Mucosa of stomach (tissue), 1 donor: ENCODE measurements around the gene GLI1.
A peak's percentile ranks its signal among the peaks of the same experiment; 100 is the strongest.
"Not testable (repeated sequence)": the region's sequence is repeated elsewhere in the genome, so short reads cannot be mapped to it uniquely, and the experiment has no call there.

Source experiments
- H3K27me3 ChIP-seq: one replicate; pipeline ENCODE4 v1.7.0; 2013; ENCODE audit warnings: mild to moderate bottlenecking, low read length; ENCODE audit not compliant: control insufficient read depth, insufficient read depth
- H3K36me3 ChIP-seq: one replicate; pipeline ENCODE4 v1.7.0; 2013; ENCODE audit warnings: low read length; ENCODE audit not compliant: control insufficient read depth, insufficient read depth
- H3K4me1 ChIP-seq: one replicate; pipeline ENCODE4 v1.7.0; 2013; ENCODE audit warnings: mild to moderate bottlenecking, low read length; ENCODE audit not compliant: control insufficient read depth, insufficient read depth
- H3K4me3 ChIP-seq: one replicate; pipeline ENCODE4 v1.7.0; 2013; ENCODE audit warnings: low read length
- H3K9ac ChIP-seq: one replicate; pipeline ENCODE4 v1.7.0; 2013; ENCODE audit warnings: mild to moderate bottlenecking, low read length, moderate library complexity
- H3K9me3 ChIP-seq: one replicate; pipeline ENCODE4 v1.7.0; 2013; ENCODE audit warnings: mild to moderate bottlenecking, low read length, moderate library complexity; ENCODE audit not compliant: control insufficient read depth
- donor health status: Pancreatic carcinoma.

Gene GLI1

GRCh38 chr12:57430112-57430930 lies 29.3 kb upstream of the GLI1 start:
- peak overlapping the region; percentile 84 for H3K9ac ChIP-seq
- H3K27me3 ChIP-seq = no peaks in the 10 kb centered on the region

GRCh38 chr12:57430931-57431566 lies 28.5 kb upstream of the GLI1 start, which contains the start of gene R3HDM2:
TSS of gene R3HDM2 (minus strand) at chr12:57431043. CDS start at chr12:57310428, 120,615 bp downstream.
- no peaks in the 10 kb centered on the region for H3K27me3 ChIP-seq
- H3K9me3 ChIP-seq = no peaks in the 10 kb centered on the region
- H3K9ac ChIP-seq = peak within 1 kb of the TSS; percentile 84
- peak within 1 kb of the TSS; percentile 71 for H3K4me3 ChIP-seq
- peaks cover 10% of the 10 kb centered on the region for H3K4me1 ChIP-seq
- no peaks in the 10 kb centered on the region for H3K36me3 ChIP-seq

More at GRCh38 chr12:57430112-57430930, 29.3 kb upstream of the GLI1 start:
- Histone ChIP-seq H3K4me3 (peak overlapping the region; percentile 50), H3K36me3 (no peaks in the 10 kb centered on the region), H3K9me3 (no peaks in the 10 kb centered on the region), H3K4me1 (peaks cover 10% of the 10 kb centered on the region)

DNA sequence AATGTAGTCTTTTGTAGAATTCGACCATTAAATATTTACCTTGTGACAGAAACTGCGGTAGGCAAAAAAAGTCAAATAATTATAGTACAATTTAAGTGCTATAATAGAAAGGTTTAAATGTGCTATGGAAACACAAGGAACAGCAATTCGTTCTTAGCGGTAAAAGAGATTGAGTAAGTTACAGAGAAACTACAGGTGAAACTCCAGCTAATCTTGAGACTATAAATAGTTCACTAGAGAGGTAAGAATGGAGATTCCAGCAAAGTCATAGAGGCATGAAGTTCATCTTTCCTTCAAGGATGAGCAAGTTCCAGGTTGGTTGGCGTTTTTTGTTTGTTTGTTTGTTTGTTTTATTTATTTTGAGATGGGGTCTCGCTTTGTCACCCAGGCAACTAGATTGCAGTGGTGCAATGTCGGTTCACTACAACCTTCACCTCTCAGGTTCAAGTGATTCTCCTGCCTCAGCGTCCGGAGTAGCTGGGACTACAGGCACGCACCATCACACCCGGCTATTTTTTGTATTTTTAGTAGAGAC lies 27.9 kb upstream of the GLI1 start:
- Histone ChIP-seq H3K36me3 (no peaks in the 10 kb centered on the region), H3K4me3 (peak overlapping the region; percentile 71), H3K4me1 (peaks cover 10% of the 10 kb centered on the region), H3K27me3 (no peaks in the 10 kb centered on the region), H3K9ac (peak overlapping the region; percentile 84), H3K9me3 (no peaks in the 10 kb centered on the region)

DNA sequence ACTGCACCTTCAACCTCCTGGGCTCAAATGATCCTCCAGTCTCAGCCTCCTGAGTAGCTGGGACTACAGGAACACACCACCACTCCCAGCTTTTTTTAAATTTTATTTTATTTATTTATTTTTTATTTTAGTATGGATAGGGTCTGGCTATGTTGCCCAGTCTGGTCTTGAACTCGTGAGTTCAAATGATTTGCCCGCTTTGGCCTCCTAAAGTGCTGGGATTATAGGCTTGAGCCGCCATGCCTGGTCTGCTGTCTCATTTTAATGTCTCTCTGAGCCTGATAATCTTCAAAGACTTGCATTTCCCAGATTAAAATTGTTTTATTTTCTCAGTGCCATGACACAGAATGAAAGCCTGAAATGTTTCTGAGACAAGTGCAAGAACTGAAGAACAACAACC lies 26.2 kb upstream of the GLI1 start:
- H3K9me3 ChIP-seq = no peaks in the 10 kb centered on the region
- H3K27me3 ChIP-seq = no peaks in the 10 kb centered on the region
- H3K9ac ChIP-seq = no peak overlapping the region
- no peaks in the 10 kb centered on the region for H3K36me3 ChIP-seq
- peaks cover 10% of the 10 kb centered on the region for H3K4me1 ChIP-seq
- no peak overlapping the region for H3K4me3 ChIP-seq

DNA sequence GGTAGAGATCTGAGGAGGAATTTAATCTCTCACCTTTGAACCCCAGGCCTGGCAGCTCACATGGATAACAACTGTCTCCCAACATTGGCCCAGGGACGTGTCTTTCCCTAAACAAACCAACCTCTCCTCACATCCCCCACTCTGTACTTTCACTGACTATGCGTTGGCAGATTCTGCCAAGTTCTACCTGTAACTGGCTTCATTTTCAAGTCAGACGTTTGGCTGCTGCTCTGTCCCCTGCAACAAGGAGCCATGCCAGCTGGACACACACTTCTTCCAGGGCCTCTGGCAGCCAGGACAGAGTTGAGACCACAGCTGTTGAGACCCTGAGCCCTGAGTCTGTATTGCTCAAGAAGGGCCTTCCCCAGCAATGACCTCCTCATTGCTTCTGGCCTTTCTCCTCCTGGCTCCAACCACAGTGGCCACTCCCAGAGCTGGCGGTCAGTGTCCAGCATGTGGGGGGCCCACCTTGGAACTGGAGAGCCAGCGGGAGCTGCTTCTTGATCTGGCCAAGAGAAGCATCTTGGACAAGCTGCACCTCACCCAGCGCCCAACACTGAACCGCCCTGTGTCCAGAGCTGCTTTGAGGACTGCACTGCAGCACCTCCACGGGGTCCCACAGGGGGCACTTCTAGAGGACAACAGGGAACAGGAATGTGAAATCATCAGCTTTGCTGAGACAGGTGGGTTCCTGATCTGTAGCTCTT lies 24.9 kb upstream of the GLI1 start, which contains the start of gene INHBC:
Gene INHBC, plus strand, starts transcription at position 268 of the 707 bp plus-strand sequence. Its CDS starts 103 bp downstream, at position 371.
- Histone ChIP-seq H3K36me3 (no peaks in the 10 kb centered on the region), H3K4me3 (no peak within 1 kb of the TSS), H3K4me1 (peaks cover 4% of the 10 kb centered on the region), H3K9ac (no peak within 1 kb of the TSS), H3K9me3 (no peaks in the 10 kb centered on the region), H3K27me3 (no peaks in the 10 kb centered on the region)

GRCh38 chr12:57435293-57435692 lies 24.3 kb upstream of the GLI1 start:
- Histone ChIP-seq H3K9ac (no peak overlapping the region), H3K4me3 (no peak overlapping the region), H3K9me3 (no peaks in the 10 kb centered on the region), H3K27me3 (no peaks in the 10 kb centered on the region), H3K36me3 (no peaks in the 10 kb centered on the region), H3K4me1 (no peaks in the 10 kb centered on the region)

GRCh38 chr12:57438400-57438799 lies 21.2 kb upstream of the GLI1 start:
- Histone ChIP-seq H3K4me1 (no peaks in the 10 kb centered on the region), H3K9ac (no peak overlapping the region), H3K9me3 (no peaks in the 10 kb centered on the region), H3K27me3 (no peaks in the 10 kb centered on the region), H3K4me3 (no peak overlapping the region), H3K36me3 (no peaks in the 10 kb centered on the region)

DNA sequence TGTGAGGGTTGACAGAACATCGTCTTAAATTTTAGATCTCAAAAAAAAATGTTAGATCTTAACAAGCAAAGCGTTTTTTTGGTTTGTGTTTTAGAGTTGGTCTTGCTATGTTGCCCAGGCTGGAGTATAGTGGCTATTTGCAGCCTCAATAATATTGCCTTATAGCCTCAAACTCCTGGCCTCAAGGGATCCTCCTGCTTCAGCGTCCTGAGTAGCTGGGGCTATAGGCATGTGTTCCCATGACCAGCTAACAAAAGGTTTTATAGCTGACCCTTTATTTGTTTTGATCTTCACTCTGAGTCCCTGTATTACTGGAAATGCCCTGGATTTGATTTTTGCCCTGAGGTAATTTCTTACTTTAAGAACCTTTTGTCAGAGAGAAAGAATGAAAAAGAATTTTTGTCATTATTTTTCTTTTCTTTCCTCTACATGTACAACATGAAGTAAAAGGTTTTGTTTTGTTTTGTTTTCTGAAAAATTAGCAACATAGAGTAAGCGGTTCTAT lies 19.8 kb upstream of the GLI1 start:
- no peaks in the 10 kb centered on the region for H3K27me3 ChIP-seq
- no peaks in the 10 kb centered on the region for H3K9me3 ChIP-seq
- no peak overlapping the region for H3K9ac ChIP-seq
- H3K4me3 ChIP-seq = no peak overlapping the region
- H3K4me1 ChIP-seq = no peaks in the 10 kb centered on the region
- no peaks in the 10 kb centered on the region for H3K36me3 ChIP-seq

DNA sequence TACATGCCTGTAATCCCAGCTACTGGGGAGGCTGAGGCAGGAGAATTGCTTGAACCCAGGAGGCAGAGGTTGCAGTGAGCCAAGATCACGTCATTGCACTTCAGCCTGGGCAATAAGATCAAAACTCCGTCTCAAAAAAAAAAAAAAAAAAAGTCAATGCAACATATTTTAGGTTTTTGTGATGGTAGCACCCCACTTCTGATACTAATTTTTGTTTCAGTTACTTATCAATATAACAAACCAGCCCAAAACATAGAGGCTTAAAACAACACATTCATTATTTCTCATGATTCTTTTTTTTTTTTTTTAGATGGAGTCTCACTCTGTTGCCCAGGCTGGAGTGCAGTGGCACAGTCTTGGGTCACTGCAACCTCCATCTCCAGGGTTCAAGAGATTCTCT lies 18.2 kb upstream of the GLI1 start:
- H3K9ac ChIP-seq = not testable (repeated sequence)

GRCh38 chr12:57441846-57442427 lies 17.6 kb upstream of the GLI1 start:
- Histone ChIP-seq H3K36me3 (no peaks in the 10 kb centered on the region), H3K4me1 (no peaks in the 10 kb centered on the region), H3K4me3 (no peak overlapping the region)

More for the DNA sequence above, 18.2 kb upstream of the GLI1 start:
- not testable (repeated sequence) for H3K36me3 ChIP-seq, H3K4me1 ChIP-seq, H3K4me3 ChIP-seq, H3K9me3 ChIP-seq, H3K27me3 ChIP-seq

DNA sequence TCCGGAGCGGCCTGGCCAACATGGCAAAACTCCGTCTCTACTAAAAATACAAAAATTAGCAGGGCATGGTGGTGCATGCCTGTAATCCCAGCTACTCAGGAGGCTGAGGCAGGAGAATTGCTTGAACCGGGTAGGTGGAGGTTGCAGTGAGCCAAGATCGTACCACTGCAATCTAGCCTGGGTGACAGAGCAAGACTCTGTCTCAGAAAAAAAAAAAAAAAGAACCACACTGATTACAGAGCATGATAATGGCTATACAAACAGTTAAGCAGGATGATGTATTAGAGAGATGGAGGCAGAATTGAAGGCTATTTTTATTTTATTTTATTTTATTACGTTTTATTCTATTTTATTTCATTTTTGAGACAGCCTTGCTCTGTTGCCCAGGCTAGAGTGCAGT lies 15.2 kb upstream of the GLI1 start:
- H3K27me3 ChIP-seq, H3K4me3 ChIP-seq, H3K4me1 ChIP-seq, H3K36me3 ChIP-seq, H3K9ac ChIP-seq, H3K9me3 ChIP-seq: not testable (repeated sequence)

More at GRCh38 chr12:57441846-57442427, 17.6 kb upstream of the GLI1 start:
- Histone ChIP-seq H3K9me3 (no peaks in the 10 kb centered on the region), H3K9ac (no peak overlapping the region), H3K27me3 (no peaks in the 10 kb centered on the region)
